Left lobe of liver (tissue), 2 donors: ENCODE measurements around the gene TH. TPM values are rescaled to one million over a fixed set of nuclear protein-coding genes. Genes with fewer than 3 reads are reported as not detected.
"Not testable (repeated sequence)": the region's sequence is repeated elsewhere in the genome, so short reads cannot be mapped to it uniquely, and the experiment has no call there.

Experiments used
- ATAC-seq: fragments of 200-7000 bp; cut with Tn5 transposase; one replicate; pipeline ENCODE4 v1.9.1; 2020; ENCODE audit warnings: mild to moderate bottlenecking, moderate library complexity
- DNase-seq: peaks from one replicate; pipeline ENCODE4 v3.0.0-alpha.2; 2020; ENCODE audit warnings: low spot score
- total RNA-seq: library from RNA; stranded (reverse); gene quantifications from one replicate; pipeline ENCODE4 v1.2.1, GENCODE V29; 2021
- donor health status: DM: no; HTN: no; CAD: no; lungs with moderate emphysema.
- donor health status: DM: no; HTN: yes; CAD: no.

Gene TH
- total RNA-seq, 1 donor from 2014 or later: not detected

- DNase-seq: no peak
- ATAC-seq: no peak
These were observed 7.9 kb upstream of the TH start for GRCh38 chr11:2179516-2179915.

GRCh38 chr11:2178906-2179494 is 7.4 kb upstream of the TH start:
- DNase-seq (no peak), ATAC-seq (no peak)

GRCh38 chr11:2178055-2178773 is 6.6 kb upstream of the TH start:
- ATAC-seq, DNase-seq: not testable (repeated sequence)

GRCh38 chr11:2177076-2177475 is 5.5 kb upstream of the TH start:
- DNase-seq (no peak), ATAC-seq (no peak)

GRCh38 chr11:2176389-2176900 is 4.8 kb upstream of the TH start:
- ATAC-seq (no peak), DNase-seq (no peak)

GRCh38 chr11:2175659-2176058 is 4.0 kb upstream of the TH start:
- ATAC-seq: no peak

GRCh38 chr11:2174361-2174760 is 2.7 kb upstream of the TH start:
- no peak for ATAC-seq

More at GRCh38 chr11:2175659-2176058, 4.0 kb upstream of the TH start:
- no peak for DNase-seq

GRCh38 chr11:2173761-2174160 is 2.1 kb upstream of the TH start:
- ATAC-seq: no peak
- no peak for DNase-seq

More at GRCh38 chr11:2174361-2174760, 2.7 kb upstream of the TH start:
- DNase-seq: no peak

GRCh38 chr11:2173150-2173693 is 1.6 kb upstream of the TH start:
- ATAC-seq (peak; percentile 10), DNase-seq (no peak)

- ATAC-seq: no peak
- DNase-seq: no peak
These were observed 1.1 kb upstream of the TH start for GRCh38 chr11:2172676-2173075.

GRCh38 chr11:2169626-2170570 is 1.7 kb downstream of the TH start:
- DNase-seq (no peak), ATAC-seq (no peak)

- DNase-seq: no peak
- no peak for ATAC-seq
These were observed 2.6 kb downstream of the TH start for GRCh38 chr11:2169005-2169378.

GRCh38 chr11:2168286-2169004 is 3.2 kb downstream of the TH start:
- DNase-seq (peak; percentile 61), ATAC-seq (peak; percentile 20)

- ATAC-seq (no peak), DNase-seq (no peak)
These were observed 4.2 kb downstream of the TH start for GRCh38 chr11:2167141-2168045.

GRCh38 chr11:2166091-2166851 is 5.3 kb downstream of the TH start:
- ATAC-seq (peak; percentile 67), DNase-seq (peak; percentile 69)

- ATAC-seq (peak; percentile 9), DNase-seq (no peak)
These were observed 6.0 kb downstream of the TH start for GRCh38 chr11:2165571-2165970.

GRCh38 chr11:2164861-2165555 is 6.6 kb downstream of the TH start:
- ATAC-seq (no peak), DNase-seq (no peak)

- no peak for DNase-seq
- ATAC-seq: no peak
These were observed 7.5 kb downstream of the TH start for GRCh38 chr11:2164081-2164480.
